ENCODE measurements around the gene NPR1. TPM values are rescaled to one million over a fixed set of nuclear protein-coding genes. Genes with fewer than 3 reads are reported as not detected.

Gene NPR1
- total and polyA plus RNA-seq, 2 experiments from 2014 or later, result 3.7 to 9.0 TPM

DNA sequence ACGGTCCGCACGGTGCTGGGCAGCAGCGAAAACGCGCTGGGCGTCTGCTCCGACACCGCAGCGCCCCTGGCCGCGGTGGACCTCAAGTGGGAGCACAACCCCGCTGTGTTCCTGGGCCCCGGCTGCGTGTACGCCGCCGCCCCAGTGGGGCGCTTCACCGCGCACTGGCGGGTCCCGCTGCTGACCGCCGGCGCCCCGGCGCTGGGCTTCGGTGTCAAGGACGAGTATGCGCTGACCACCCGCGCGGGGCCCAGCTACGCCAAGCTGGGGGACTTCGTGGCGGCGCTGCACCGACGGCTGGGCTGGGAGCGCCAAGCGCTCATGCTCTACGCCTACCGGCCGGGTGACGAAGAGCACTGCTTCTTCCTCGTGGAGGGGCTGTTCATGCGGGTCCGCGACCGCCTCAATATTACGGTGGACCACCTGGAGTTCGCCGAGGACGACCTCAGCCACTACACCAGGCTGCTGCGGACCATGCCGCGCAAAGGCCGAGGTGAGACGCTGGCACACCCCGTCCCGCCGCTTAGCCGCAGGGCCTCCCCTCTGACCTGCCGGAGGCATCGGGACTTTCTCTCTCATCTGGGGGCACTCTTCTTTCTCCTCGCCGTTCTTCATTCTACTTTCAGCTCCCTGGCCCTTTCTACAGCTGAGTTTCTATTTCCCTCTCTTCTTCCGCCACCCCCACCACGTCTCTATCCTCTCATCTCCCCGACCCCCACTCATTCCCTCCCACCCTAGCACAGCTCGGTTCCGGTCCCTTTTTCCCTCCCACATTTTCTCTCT, 1.0 kb downstream of the NPR1 start:
- H2AFZ ChIP-seq, result peak overlapping the region; percentile 98
- TF ChIP-seq EZH2 (IDR thresholded peaks at IDR 0.05; ENCODE audit: low read depth, unreplicated experiment) (no peak), ZNF114 (CRISPR knock-in tag; IDR thresholded peaks at IDR 0.05) (no peak), JUNB (IDR thresholded peaks at IDR 0.05; ENCODE audit: unreplicated experiment) (no peak), STAT1 (IDR thresholded peaks at IDR 0.05; ENCODE audit: unreplicated experiment) (no peak), CREB1 (CRISPR knock-in tag; IDR thresholded peaks at IDR 0.05; ENCODE audit: low read depth) (no peak), NANOG (IDR thresholded peaks at IDR 0.05; ENCODE audit: borderline replicate concordance) (no peak), ZNF331 (CRISPR knock-in tag; IDR thresholded peaks at IDR 0.05; ENCODE audit: low read depth) (no peak), EZH2phosphoT487 (IDR thresholded peaks at IDR 0.05; ENCODE audit: unreplicated experiment) (no peak), POLR2AphosphoS5 (IDR thresholded peaks at IDR 0.05; ENCODE audit: low read depth) (no peak)
- TF ChIP-seq, protein P1, sequence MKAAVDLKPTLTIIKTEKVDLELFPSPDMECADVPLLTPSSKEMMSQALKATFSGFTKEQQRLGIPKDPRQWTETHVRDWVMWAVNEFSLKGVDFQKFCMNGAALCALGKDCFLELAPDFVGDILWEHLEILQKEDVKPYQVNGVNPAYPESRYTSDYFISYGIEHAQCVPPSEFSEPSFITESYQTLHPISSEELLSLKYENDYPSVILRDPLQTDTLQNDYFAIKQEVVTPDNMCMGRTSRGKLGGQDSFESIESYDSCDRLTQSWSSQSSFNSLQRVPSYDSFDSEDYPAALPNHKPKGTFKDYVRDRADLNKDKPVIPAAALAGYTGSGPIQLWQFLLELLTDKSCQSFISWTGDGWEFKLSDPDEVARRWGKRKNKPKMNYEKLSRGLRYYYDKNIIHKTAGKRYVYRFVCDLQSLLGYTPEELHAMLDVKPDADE (IDR thresholded peaks at IDR 0.05), result no peak
- TF ChIP-seq, protein P2, sequence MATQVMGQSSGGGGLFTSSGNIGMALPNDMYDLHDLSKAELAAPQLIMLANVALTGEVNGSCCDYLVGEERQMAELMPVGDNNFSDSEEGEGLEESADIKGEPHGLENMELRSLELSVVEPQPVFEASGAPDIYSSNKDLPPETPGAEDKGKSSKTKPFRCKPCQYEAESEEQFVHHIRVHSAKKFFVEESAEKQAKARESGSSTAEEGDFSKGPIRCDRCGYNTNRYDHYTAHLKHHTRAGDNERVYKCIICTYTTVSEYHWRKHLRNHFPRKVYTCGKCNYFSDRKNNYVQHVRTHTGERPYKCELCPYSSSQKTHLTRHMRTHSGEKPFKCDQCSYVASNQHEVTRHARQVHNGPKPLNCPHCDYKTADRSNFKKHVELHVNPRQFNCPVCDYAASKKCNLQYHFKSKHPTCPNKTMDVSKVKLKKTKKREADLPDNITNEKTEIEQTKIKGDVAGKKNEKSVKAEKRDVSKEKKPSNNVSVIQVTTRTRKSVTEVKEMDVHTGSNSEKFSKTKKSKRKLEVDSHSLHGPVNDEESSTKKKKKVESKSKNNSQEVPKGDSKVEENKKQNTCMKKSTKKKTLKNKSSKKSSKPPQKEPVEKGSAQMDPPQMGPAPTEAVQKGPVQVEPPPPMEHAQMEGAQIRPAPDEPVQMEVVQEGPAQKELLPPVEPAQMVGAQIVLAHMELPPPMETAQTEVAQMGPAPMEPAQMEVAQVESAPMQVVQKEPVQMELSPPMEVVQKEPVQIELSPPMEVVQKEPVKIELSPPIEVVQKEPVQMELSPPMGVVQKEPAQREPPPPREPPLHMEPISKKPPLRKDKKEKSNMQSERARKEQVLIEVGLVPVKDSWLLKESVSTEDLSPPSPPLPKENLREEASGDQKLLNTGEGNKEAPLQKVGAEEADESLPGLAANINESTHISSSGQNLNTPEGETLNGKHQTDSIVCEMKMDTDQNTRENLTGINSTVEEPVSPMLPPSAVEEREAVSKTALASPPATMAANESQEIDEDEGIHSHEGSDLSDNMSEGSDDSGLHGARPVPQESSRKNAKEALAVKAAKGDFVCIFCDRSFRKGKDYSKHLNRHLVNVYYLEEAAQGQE (IDR thresholded peaks at IDR 0.05; ENCODE audit: unreplicated experiment), result no peak
- TF ChIP-seq, protein P3, sequence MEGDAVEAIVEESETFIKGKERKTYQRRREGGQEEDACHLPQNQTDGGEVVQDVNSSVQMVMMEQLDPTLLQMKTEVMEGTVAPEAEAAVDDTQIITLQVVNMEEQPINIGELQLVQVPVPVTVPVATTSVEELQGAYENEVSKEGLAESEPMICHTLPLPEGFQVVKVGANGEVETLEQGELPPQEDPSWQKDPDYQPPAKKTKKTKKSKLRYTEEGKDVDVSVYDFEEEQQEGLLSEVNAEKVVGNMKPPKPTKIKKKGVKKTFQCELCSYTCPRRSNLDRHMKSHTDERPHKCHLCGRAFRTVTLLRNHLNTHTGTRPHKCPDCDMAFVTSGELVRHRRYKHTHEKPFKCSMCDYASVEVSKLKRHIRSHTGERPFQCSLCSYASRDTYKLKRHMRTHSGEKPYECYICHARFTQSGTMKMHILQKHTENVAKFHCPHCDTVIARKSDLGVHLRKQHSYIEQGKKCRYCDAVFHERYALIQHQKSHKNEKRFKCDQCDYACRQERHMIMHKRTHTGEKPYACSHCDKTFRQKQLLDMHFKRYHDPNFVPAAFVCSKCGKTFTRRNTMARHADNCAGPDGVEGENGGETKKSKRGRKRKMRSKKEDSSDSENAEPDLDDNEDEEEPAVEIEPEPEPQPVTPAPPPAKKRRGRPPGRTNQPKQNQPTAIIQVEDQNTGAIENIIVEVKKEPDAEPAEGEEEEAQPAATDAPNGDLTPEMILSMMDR (conservative IDR thresholded peaks at IDR 0.05; ENCODE audit: low read depth in 2 of 2), result no peak
- TF ChIP-seq, protein P4, sequence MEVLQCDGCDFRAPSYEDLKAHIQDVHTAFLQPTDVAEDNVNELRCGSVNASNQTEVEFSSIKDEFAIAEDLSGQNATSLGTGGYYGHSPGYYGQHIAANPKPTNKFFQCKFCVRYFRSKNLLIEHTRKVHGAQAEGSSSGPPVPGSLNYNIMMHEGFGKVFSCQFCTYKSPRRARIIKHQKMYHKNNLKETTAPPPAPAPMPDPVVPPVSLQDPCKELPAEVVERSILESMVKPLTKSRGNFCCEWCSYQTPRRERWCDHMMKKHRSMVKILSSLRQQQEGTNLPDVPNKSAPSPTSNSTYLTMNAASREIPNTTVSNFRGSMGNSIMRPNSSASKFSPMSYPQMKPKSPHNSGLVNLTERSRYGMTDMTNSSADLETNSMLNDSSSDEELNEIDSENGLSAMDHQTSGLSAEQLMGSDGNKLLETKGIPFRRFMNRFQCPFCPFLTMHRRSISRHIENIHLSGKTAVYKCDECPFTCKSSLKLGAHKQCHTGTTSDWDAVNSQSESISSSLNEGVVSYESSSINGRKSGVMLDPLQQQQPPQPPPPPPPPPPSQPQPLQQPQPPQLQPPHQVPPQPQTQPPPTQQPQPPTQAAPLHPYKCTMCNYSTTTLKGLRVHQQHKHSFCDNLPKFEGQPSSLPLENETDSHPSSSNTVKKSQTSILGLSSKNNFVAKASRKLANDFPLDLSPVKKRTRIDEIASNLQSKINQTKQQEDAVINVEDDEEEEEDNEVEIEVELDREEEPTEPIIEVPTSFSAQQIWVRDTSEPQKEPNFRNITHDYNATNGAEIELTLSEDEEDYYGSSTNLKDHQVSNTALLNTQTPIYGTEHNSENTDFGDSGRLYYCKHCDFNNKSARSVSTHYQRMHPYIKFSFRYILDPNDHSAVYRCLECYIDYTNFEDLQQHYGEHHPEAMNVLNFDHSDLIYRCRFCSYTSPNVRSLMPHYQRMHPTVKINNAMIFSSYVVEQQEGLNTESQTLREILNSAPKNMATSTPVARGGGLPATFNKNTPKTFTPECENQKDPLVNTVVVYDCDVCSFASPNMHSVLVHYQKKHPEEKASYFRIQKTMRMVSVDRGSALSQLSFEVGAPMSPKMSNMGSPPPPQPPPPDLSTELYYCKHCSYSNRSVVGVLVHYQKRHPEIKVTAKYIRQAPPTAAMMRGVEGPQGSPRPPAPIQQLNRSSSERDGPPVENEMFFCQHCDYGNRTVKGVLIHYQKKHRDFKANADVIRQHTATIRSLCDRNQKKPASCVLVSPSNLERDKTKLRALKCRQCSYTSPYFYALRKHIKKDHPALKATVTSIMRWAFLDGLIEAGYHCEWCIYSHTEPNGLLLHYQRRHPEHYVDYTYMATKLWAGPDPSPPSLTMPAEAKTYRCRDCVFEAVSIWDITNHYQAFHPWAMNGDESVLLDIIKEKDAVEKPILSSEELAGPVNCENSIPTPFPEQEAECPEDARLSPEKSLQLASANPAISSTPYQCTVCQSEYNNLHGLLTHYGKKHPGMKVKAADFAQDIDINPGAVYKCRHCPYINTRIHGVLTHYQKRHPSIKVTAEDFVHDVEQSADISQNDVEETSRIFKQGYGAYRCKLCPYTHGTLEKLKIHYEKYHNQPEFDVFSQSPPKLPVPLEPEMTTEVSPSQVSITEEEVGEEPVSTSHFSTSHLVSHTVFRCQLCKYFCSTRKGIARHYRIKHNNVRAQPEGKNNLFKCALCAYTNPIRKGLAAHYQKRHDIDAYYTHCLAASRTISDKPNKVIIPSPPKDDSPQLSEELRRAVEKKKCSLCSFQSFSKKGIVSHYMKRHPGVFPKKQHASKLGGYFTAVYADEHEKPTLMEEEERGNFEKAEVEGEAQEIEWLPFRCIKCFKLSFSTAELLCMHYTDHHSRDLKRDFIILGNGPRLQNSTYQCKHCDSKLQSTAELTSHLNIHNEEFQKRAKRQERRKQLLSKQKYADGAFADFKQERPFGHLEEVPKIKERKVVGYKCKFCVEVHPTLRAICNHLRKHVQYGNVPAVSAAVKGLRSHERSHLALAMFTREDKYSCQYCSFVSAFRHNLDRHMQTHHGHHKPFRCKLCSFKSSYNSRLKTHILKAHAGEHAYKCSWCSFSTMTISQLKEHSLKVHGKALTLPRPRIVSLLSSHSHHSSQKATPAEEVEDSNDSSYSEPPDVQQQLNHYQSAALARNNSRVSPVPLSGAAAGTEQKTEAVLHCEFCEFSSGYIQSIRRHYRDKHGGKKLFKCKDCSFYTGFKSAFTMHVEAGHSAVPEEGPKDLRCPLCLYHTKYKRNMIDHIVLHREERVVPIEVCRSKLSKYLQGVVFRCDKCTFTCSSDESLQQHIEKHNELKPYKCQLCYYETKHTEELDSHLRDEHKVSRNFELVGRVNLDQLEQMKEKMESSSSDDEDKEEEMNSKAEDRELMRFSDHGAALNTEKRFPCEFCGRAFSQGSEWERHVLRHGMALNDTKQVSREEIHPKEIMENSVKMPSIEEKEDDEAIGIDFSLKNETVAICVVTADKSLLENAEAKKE (CRISPR knock-in tag; IDR thresholded peaks at IDR 0.05), result no peak
- no peaks in the 10 kb centered on the region for H3K9me2 ChIP-seq (ENCODE audit: insufficient read depth)
- H3K4me3 ChIP-seq, result peak overlapping the region; percentile 85
- peak overlapping the region; percentile 99 for H3K4me2 ChIP-seq
- DNase-seq (ENCODE audit: low spot score), result peak; percentile 57
- H3K79me2 ChIP-seq (replicated peaks; ENCODE audit: insufficient read depth), result no peaks in the 10 kb centered on the region
- ATAC-seq, result peak; percentile 41
- H3K27me3 ChIP-seq (ENCODE audit: insufficient read depth), result peaks cover 35% of the 10 kb centered on the region
- Mint-ChIP-seq H3K36me3 (ENCODE audit: low read depth) (peaks cover 25% of the 10 kb centered on the region), H3K4me1 (peaks cover 24% of the 10 kb centered on the region), H3K27ac (peak overlapping the region; percentile 22; the same call in 1 of the 2 replicates), H3K4me3 (peak overlapping the region; percentile 84), H3K9me3 (no peaks in the 10 kb centered on the region; the same call in 1 of the 3 replicates), H3K27me3 (ENCODE audit: insufficient read depth, low read depth, poor library complexity) (peaks cover 24% of the 10 kb centered on the region)
- H3K27ac ChIP-seq (ENCODE audit: low read depth), result no peak overlapping the region
- peaks cover 7% of the 10 kb centered on the region for H3F3A ChIP-seq (replicated peaks; ENCODE audit: low read depth)
- H3K4me1 ChIP-seq (ENCODE audit: insufficient read depth), result peaks cover 6% of the 10 kb centered on the region
- no peaks in the 10 kb centered on the region for H4K20me1 ChIP-seq (replicated peaks; ENCODE audit: insufficient read depth)
- H3K36me3 ChIP-seq (ENCODE audit: insufficient read depth), result no peaks in the 10 kb centered on the region

All from GM23338 (cell line).